WTC11 (cell line): Measurements from ENCODE around the gene SERF2.
"Not testable (repeated sequence)": the region's sequence is repeated elsewhere in the genome, so short reads cannot be mapped to it uniquely, and the experiment has no call there.

ENCODE experiments used
- ATF1 ChIP-seq: sonication (generic); formaldehyde crosslinking; IDR thresholded peaks from 2 replicates; pipeline ENCODE4 v1.8.1; 2023; ENCODE audit warnings: mild to moderate bottlenecking, moderate library complexity, missing genetic modification reagents
- ESRRA ChIP-seq: sonication (generic); formaldehyde crosslinking; IDR thresholded peaks from 2 replicates; pipeline ENCODE4 v1.8.1; 2022; ENCODE audit warnings: mild to moderate bottlenecking, missing genetic modification reagents, borderline replicate concordance
- ETV6 ChIP-seq: sonication (generic); formaldehyde crosslinking; IDR thresholded peaks from 2 replicates; pipeline ENCODE4 v1.8.1; 2022; ENCODE audit warnings: mild to moderate bottlenecking, missing genetic modification reagents
- ZNF512 ChIP-seq: sonication (generic); formaldehyde crosslinking; IDR thresholded peaks from 2 replicates; pipeline ENCODE4 v1.8.1; 2022; ENCODE audit warnings: missing genetic modification reagents, borderline replicate concordance
- TF ChIP-seq, protein P1 (sequence below): fragments of 200-600 bp; IDR thresholded peaks from 2 replicates; pipeline ENCODE4 v1.8.0; 2022; ENCODE audit warnings: antibody characterized with exemption
- TF ChIP-seq, protein P2 (sequence below): sonication (generic); formaldehyde crosslinking; IDR thresholded peaks from 2 replicates; pipeline ENCODE4 v1.8.0; 2023; ENCODE audit warnings: missing genetic modification reagents

DNA sequence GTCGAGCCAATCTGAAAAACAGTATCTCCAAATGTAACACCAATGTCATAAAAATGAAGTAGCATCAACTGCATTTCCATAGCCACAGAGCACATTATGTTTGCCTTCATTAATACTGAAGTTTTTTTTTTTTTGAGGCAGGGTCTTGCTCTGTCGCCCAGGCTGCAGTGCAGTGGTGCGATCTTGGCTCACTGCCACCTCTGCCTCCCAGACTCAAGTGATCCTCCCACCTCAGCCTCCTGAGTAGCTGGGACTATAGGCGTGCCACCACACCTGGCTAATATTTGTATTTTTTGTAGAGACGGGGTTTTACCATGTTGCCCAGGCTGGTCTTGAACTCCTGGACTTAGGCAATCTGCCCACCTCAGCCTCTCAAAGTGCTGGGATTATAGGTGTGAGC is 22.9 kb downstream of the SERF2 start:
- not testable (repeated sequence) for TF ChIP-seq ZNF512 (CRISPR knock-in tag); ATF1; ESRRA; ETV6 (CRISPR knock-in tag)
- TF ChIP-seq, protein P1, sequence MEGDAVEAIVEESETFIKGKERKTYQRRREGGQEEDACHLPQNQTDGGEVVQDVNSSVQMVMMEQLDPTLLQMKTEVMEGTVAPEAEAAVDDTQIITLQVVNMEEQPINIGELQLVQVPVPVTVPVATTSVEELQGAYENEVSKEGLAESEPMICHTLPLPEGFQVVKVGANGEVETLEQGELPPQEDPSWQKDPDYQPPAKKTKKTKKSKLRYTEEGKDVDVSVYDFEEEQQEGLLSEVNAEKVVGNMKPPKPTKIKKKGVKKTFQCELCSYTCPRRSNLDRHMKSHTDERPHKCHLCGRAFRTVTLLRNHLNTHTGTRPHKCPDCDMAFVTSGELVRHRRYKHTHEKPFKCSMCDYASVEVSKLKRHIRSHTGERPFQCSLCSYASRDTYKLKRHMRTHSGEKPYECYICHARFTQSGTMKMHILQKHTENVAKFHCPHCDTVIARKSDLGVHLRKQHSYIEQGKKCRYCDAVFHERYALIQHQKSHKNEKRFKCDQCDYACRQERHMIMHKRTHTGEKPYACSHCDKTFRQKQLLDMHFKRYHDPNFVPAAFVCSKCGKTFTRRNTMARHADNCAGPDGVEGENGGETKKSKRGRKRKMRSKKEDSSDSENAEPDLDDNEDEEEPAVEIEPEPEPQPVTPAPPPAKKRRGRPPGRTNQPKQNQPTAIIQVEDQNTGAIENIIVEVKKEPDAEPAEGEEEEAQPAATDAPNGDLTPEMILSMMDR, result not testable (repeated sequence)
- TF ChIP-seq, protein P2, sequence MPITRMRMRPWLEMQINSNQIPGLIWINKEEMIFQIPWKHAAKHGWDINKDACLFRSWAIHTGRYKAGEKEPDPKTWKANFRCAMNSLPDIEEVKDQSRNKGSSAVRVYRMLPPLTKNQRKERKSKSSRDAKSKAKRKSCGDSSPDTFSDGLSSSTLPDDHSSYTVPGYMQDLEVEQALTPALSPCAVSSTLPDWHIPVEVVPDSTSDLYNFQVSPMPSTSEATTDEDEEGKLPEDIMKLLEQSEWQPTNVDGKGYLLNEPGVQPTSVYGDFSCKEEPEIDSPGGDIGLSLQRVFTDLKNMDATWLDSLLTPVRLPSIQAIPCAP (CRISPR knock-in tag), result not testable (repeated sequence)
